ENCODE results near the gene PRICKLE2. TPM values are rescaled to one million over a fixed set of nuclear protein-coding genes. Genes with fewer than 3 reads are reported as not detected.

Gene PRICKLE2
- total RNA-seq, 1 donor from 2014 or later, result 12.4 TPM

DNA sequence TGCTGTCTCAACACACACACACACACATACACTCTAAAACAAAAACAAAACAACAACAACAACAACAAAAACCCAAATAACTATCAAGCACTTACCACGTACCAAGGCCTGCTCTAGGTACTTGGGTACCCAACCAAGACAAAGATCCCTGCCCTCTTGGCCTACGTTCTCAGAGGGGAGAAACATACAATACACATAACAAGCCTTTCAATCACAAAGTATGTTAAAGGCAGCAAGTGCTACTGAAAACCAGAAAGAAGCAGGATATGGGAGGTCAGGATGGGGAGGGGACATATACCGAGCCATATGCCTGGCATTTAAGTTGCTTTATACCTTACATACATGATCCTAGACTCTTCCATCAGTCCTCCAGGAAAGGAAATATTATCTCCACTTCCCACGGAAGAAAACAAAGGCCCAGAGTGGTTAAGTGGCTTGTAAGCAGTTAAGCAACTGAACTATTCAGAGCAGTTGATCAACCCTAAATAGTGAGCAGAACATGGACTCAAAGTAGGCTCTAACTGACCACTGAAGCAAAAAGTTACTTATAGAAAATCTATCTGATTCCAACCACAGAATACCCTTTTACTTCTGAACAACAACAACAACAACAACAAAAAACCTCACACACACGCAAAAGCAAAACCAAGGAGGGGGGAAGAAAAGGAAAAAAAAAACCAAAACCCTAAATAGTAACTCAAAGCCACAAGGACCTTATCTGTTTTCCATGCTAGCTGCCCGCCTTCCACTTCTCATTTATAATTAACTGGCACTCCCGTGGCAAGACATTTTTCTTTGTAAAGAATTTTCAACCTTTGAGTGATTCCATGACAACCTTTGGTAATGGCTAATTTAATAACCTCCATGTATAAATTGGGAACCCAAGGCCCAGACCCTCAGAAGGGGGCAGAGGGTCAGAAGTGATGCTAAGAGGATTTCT, 21.0 kb downstream of the PRICKLE2 start:
- intact Hi-C loops (cut with DNase I), result no loop called here
- no peak for DNase-seq (ENCODE audit: low spot score)

DNA sequence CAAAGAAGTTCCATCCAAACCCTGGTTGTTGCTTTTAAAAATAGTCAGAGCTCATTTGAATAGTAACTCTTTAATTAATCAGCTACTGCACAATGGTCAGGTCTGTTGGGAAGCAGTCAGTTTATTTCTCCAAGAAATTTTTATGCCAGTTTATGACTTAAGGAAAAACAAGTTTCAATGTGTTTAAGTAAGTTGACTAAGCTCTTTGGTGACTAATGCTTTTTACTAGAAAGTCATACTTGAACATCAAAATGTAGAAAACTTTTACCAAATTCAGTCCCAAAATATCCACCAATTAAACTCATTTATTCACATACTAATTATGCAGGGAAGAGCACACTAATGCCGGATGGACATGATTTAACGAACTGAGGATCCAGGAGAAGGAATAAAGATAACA, 22.1 kb downstream of the PRICKLE2 start:
- intact Hi-C loops (cut with DNase I), result no loop called here
- no peak for DNase-seq (ENCODE audit: low spot score)

DNA sequence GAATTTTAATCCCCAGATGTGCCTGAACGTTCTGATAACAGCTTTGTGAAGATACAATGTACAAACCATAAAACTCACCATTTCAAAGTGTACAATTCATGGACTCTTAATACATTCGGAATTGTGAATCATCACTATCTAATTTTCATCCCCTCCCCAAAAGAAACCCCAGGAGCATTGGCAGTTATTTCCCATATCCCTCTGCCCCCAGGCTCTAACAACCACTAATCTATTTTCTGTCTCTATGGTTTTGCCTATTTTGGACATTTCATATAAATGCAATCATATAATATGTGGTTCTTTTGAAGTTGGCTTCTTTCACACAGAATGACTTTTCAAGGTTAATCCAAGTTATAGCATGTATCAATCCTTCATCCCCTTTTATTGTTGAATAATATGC, 25.3 kb downstream of the PRICKLE2 start:
- DNase-seq (ENCODE audit: low spot score), result no peak
- intact Hi-C loops (cut with DNase I), result no loop called here

DNA sequence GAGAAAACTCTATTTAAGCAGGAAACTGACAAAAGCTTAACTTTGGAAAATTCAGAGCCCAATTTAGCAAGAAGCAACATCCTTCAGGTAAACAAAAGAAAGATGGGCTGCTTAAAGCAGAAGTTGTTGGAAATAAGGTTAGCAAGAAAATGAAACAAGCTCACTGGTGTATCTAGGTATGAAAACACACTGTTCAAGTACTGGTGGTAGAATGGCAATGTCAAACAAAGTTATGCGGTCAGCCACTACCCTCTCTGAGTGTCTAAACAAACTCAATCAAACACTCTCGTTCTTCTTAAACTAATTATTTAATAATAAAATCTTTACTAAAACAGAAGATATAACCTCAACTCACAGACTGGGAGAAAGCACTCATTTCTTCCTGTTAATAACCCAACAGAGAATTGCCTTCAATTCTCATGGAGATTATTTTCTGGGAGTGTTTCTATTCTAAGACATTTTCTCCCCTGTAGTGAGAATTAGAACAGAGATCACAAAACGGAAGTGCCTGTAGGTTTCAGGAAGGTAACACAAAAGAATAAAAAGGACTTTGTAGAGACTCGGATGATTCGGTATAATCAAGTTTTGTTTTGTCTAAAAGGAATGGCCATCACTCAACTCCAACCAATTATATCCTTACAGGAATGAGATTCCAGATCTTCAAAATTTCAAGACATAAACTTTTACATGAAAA, 28.9 kb downstream of the PRICKLE2 start:
- intact Hi-C loops (cut with DNase I), result no loop called here
- DNase-seq (ENCODE audit: low spot score), result no peak

DNA sequence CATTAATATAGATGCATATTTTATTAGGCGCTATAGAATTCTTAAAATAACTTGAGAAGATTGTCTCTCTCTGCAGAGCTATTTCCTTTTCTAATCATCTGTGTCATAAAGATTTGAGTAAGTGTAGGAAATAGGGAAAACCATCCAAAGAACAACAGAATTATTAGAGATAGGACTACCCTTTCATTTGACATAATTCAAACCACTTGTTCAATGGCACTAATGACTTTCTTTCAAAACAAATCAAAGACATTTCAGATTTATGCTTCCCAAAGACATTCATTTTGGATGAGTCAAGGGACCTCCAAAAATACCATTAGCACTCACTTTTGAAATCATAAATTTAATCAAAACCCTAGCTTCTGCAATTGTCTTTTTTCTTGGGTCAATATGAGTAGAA, 29.5 kb downstream of the PRICKLE2 start:
- DNase-seq (ENCODE audit: low spot score), result no peak
- intact Hi-C loops (cut with DNase I), result no loop called here

DNA sequence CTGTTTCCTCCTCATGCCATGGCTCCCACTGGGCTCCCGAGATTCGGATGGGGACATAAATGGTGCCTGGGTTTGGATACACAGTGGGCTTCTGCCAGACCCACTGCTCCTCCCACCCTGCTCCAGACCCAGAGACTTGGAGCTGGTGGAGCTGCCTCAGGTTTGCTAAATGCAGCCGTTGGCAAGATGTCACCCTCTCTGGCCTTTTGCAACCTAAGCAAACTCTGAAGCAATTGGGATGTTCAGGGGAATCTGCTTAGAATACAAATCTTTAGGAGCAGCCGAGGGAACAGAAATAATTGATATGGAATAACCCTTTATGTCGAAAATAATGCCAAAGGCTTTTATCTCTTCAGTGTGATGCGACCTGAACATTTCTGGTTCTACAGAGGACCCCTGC, 33.4 kb downstream of the PRICKLE2 start:
- no peak for DNase-seq (ENCODE audit: low spot score)
- intact Hi-C loops (cut with DNase I), result no loop called here

DNA sequence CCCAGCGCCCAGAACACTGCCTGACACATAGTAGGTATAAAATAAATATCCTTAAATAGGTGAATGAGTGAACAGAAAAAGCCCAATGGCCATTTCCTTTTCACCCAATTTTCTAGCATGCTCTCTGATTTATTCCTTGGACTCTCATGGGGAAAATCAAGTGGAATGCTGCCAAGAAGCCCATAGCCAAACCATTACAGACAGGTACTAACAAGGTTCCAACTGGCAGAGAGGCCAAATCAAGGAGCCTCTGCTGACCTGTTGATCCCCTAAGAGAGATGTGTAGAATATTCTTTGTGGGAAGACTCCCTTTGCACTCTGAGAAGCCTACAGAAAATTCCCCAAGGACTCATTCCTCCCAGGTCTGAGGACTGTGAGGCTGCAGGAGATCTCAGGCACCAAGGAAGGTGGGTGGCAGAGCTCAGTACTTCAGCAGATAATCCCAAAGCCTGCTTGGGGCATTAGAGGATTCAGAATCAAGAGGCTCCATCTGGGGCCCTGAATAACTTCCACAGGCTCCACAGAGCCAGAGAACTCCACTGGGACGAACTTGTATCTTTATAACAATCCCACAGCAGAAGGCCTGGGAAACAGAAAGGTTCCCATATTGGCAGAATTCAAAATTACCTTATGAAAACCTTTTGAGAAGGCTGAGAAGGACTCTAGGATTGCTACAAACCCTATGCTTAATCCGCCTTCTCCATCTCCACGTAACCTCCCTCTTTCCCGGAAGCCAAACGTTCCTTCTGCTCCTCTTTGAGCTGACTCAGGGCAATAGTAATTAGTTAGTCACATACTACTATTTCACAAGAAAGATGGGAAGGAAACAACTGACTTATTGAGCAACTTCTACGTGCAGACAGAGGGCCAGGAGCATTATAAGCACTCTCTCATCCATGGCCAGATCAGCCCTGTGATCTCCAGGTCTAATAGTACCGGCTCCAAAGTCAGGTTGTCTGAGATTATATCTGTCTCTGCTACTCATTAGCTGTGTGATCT, 34.5 kb downstream of the PRICKLE2 start:
- DNase-seq (ENCODE audit: low spot score), result no peak
- intact Hi-C loops (cut with DNase I), result no loop called here

DNA sequence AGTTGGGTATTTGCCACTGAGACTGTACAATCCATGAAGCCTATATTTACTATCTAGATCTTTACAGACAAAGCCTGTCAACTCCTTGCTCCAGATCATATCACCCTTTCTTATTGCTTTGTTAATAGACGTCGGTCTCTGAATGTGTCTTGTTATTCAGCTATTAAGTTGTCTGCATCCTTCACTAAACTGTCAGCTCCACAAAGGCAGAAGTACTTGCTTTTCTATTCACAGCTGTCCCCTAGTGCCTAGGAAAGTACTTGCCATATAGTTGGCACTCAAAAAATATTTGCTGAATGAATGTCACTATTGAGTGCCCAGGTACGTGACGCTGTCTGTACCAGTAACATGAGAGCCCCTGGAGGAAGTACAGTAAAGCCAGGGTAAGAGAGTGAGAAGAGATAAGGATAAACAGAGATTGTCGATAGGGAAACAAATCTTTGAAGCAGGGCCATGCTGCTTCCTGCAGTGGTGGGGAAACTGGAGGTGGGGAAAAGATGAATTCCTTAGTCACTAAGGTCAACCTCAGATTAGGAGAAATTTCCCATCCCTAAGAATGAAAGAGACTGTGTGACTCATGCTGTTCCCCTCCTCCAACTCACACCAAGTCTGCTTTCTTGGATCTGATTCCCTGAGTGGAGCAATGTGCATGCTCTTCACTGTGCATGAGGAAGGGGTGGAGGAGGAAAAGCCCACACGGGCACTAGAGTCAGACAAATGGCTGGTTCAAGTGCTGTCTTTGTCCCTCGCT, 36.3 kb downstream of the PRICKLE2 start:
- intact Hi-C loops (cut with DNase I), result loop anchor here (2.0 to 10.0 kb wide), 2 partner anchors 72 to 136 kb away; no protein-coding TSS in a partner anchor
- no peak for DNase-seq (ENCODE audit: low spot score)

DNA sequence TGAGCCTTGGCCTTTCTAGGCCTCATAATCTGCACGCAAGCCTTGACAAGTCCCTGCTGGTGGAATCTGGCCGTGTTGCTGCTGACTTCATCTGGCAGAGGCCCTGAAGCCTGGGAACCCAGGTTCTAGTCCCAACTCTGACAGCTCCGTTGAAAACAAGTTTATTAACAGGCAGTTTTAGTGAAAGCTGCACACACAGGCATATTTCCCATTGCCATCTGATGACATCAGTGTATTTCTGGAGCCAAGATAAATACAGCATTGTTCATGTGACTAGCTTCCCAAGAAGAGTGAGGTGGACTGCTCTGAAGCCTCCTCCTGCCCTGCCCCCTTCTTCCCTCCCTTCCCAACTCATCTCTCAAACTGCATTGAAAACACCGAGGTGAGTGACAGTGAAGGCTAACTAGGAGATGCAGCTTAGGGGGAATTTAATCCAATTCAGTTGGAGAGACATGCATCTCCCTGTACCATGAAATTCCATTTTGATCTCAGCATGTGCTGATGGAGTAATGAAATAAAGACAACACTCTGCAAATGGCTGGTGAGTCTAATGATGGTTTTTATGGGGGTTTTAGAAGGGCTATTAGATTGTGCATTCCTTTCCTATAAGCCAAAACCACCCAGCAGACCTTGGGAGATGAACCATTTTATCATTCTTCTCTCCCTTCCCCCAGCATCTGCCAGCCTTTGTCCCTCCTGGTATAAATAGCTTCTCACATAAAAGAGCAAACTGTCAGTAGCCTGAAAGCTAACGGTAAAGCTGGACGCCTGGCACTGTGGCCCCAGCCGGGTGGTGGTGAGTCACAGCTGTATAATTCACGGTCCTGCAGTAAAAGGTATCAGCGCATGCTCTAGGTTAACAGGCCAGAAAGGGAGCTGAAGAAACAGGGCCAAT, 38.0 kb downstream of the PRICKLE2 start:
- intact Hi-C loops (cut with DNase I), result loop anchor here (2.0 to 10.0 kb wide), 3 partner anchors 27 to 137 kb away; no protein-coding TSS in a partner anchor
- DNase-seq (ENCODE audit: low spot score), result peak; percentile 81

DNA sequence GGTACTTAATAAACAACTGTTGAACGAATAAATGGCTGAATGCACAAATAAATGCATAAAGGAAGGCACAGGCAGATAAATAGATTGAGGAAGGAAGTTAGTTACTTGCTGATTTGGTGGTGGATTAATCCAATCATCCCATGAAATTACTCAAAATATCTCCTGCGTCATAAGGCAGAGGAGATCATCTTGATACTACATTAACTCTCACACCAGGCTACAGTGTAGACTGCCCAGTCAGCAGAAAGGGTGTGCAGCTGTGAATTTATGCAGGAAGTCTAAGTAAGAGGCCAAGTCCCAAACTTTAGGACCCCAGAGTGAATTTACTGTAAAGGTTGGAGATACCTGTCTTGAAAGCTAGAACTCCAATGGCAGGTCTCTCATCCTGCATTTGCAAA, 38.6 kb downstream of the PRICKLE2 start:
- no peak for DNase-seq (ENCODE audit: low spot score)
- intact Hi-C loops (cut with DNase I), result loop anchor here (2.0 to 10.0 kb wide), 3 partner anchors 28 to 138 kb away; no protein-coding TSS in a partner anchor

DNA sequence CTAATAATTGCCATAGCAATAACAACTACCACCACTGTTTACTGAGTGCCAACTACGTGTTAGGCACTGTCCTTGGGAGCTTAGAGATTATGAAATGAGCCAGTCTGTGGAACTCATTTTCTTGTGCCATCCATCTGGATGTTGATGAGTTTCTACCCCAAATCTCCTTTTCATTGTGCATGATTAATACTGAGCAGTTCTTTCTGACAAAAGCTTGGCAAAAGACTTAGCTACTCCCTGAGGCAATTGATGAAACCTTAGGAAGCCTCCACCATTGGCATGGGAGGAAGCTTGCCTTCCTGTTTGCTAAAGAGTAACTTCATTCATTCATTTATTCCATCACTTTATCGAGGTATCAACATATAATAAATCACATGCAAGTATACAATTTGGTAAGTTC, 39.8 kb downstream of the PRICKLE2 start:
- no peak for DNase-seq (ENCODE audit: low spot score)
- intact Hi-C loops (cut with DNase I), result loop anchor here (10.0 kb wide), 1 partner anchor 139 kb away; no protein-coding TSS in a partner anchor

DNA sequence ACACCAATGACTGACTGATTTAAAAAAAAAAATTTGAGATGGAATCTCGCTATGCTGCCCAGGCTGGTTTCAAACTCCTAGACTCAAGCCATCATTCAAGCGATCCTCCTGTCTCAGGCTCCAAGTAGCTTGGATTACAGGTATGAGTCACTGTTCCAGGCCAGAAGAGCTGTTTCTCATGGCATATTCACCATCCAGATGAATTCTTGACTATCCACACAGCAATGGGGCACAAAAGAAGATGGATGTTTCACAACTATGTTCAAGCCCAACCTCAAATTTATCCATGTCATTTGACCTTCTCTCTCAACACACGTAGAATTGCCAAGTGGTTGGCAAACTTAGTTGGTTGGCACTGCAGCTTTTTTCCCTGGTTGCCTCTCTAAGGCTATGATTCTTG, 40.6 kb downstream of the PRICKLE2 start:
- intact Hi-C loops (cut with DNase I), result loop anchor here (10.0 kb wide), 1 partner anchor 140 kb away; no protein-coding TSS in a partner anchor

DNA sequence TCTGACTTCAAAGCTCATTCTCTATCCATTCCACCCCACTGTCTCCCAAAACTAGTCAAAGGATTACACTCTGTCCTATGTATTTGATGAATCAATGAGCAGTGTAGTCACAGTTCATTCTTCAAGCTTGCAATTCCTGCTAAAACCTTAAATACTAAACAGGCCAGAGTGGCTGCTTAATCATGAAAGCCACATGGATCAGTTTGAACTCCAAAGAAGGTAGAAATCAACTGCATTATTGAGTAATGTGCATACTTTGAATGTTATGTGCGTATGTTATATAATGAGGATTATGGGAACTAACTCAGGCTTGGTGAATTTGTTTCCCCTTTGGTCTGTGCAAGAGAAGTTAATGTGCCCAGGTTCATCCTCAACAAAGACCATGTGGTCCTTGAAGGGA, 45.4 kb downstream of the PRICKLE2 start:
- intact Hi-C loops (cut with DNase I), result loop anchor here (10.0 kb wide), 1 partner anchor 145 kb away; no protein-coding TSS in a partner anchor
- no peak for DNase-seq (ENCODE audit: low spot score)

More for the DNA sequence above, 40.6 kb downstream of the PRICKLE2 start:
- no peak for DNase-seq (ENCODE audit: low spot score)

DNA sequence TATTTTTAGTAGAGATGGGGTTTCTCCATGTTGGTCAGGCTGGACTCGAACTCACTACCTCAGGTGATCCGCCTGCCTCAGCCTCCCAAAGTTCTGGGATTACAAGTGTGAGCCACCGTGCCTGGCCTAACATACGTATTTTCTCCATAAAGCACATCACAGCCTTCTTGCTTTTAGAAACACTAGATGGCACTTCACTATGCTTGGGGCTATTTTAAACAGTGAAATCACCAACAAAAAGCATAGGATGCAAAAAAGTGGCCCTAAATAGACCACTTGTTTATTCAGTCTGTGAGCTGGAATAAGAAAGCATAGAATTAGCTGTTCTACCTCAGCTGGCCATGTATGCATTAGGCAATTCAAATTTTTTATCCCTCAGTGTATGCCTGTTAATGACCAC, 46.0 kb downstream of the PRICKLE2 start:
- no peak for DNase-seq (ENCODE audit: low spot score)
- intact Hi-C loops (cut with DNase I), result no loop called here

DNA sequence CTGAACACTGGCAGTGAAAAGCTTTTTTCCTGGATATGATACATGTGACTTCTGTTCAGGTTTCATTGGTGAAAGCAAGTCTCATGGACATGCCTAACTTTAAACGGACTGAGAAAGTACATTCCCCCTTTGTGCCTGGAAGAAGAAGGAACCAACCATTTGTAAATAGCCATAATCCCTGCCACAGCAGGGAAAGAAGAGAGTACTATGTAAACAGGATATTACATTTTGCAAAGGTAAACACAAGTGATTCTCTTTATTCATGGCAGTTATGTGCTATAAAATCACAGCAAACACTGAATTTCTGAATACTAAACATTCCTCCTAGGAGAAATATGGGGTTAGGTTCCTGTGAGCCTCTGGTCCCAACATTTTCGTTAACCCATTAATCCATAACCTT, 46.8 kb downstream of the PRICKLE2 start:
- no peak for DNase-seq (ENCODE audit: low spot score)
- intact Hi-C loops (cut with DNase I), result no loop called here

DNA sequence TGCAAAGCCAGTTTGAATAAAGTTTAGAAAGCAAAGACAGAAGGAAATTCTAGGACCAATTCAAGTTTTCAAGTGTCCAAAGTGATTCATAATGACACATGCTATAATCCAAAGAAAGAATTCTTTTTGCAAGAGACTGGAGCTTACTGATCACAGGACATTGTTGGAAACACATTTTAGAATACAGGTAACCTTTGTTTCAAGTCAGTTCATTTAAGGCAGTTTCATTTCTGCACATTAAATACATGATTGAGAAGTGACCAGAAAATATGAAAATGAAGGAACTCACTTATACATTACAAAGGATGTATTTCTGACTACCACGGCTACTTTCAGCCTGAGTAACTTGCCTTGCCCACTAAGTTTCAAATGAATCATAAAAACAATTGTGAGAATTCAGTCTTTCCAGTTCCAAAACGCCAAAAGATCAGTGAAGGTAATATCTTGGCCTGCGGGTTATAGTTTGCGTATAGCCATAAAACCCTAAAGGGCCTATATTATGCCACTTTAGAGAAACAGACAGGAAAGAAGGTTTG, 48.7 kb downstream of the PRICKLE2 start:
- no peak for DNase-seq (ENCODE audit: low spot score)
- intact Hi-C loops (cut with DNase I), result no loop called here

DNA sequence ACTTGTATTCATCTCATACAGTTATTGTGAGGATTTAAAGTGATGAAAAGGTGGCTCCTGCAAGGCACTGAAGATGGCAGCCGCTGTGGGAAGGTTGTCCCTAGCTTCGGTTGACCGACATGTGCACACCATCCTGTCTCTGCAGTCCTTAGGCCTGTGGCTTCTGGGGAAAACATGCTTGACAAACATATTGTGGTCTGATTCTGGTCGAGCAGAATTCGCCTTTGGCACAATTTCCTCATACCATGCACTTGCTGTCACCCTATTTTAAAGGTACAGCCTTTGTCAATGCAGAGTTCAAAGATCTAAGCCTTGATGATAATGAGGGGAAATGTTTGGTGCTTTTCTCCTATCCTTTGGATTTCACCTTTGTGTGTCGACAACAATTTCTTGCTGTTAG, 50.9 kb downstream of the PRICKLE2 start:
- intact Hi-C loops (cut with DNase I), result no loop called here
- DNase-seq (ENCODE audit: low spot score), result no peak

Data from cardiac septum (tissue), 1 donor.